HUES64 (cell line): ENCODE results near the gene STARD3NL. TPM values are rescaled to one million over a fixed set of nuclear protein-coding genes. Genes with fewer than 3 reads are reported as not detected.

Experiments used
- H3K27ac ChIP-seq: 2 replicates; pipeline ENCODE4 v1.7.0; 2013; ENCODE audit warnings: low read depth, low read length, inconsistent platforms
- H3K27me3 ChIP-seq: 2 replicates; pipeline ENCODE4 v1.6.1; 2013; ENCODE audit warnings: mild to moderate bottlenecking, low read length; ENCODE audit not compliant: insufficient read depth
- H3K36me3 ChIP-seq: 2 replicates; pipeline ENCODE4 v1.6.1; 2013; ENCODE audit warnings: mild to moderate bottlenecking, low read length; ENCODE audit not compliant: insufficient read depth
- H3K4me1 ChIP-seq: 2 replicates; pipeline ENCODE4 v1.6.1; 2013; ENCODE audit warnings: mild to moderate bottlenecking, low read length, moderate library complexity; ENCODE audit not compliant: insufficient read depth
- H3K4me3 ChIP-seq: 2 replicates; pipeline ENCODE4 v1.5.1; 2013; ENCODE audit warnings: mild to moderate bottlenecking, low read length, moderate library complexity
- H3K9ac ChIP-seq: 2 replicates; pipeline ENCODE4 v1.6.1; 2013; ENCODE audit warnings: mild to moderate bottlenecking, low read depth, low read length
- H3K9me3 ChIP-seq: 2 replicates; pipeline ENCODE4 v1.6.1; 2013; ENCODE audit warnings: low read depth, low read length; ENCODE audit not compliant: insufficient read depth
- WGBS: fragments of 150-250, 120-280 bp; methylation state at CpG from one replicate; pipeline ENCODE4 v1.1.7; 2013; ENCODE audit warnings: missing lambda C conversion rate; 5-methylcytosine and 5-hydroxymethylcytosine counted together
- polyA plus RNA-seq, 2 experiments: library from polyadenylated mRNA; stranded (reverse); fragments of 50-300 nt; gene quantifications; one replicate each; pipeline ENCODE4 v1.2.3, GENCODE V29; 2013

The STARD3NL gene
- polyA plus RNA-seq (2013, experiment 1 of 2), result 43.1 TPM
- 45.9 TPM for polyA plus RNA-seq (2013, experiment 2 of 2)

DNA sequence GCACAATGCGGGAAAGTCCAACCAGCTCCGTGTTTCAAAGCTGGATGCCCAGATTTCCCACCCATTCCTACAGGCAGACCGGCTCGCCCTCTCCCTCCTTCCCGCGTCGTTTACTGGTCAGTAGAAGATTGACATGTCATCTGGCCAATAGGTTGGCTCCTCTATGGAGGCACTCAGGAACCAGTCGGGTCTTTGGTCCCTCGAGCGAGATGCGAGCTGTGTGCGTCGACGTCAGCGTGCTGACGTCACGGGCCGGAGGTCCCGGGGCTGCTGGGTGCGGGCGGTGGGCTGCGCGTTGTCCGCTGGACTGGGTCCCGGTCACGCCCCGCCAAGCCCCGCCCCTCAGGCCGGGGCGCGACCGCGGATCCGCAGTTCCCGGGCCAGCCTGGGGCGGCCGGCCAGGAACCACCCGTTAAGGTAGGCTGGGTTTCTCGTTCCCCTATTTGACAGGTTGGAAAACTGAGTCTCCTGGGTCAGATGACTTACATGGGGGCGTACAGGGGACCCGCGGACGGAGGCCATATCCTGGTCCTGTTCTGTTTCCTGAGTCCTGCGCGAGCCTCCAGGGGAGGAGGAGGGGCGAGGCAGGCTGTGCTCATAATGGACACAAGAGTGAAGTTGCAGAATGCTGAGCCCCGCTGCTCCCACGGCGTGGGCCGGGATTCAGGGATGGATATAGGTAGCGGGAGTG, at the start of gene STARD3NL:
Gene STARD3NL (plus strand): TSS at position 242 of the 691 bp plus-strand sequence. CDS start 29,260 bp downstream, outside the sequence.
- H3K9me3 ChIP-seq, result 0 out of 2 replicates have a peak, but pooled peaks cover under 1% of the 10 kb centered on the region
- WGBS, result under 1% methylated on average over 51 of the region's 51 CpGs
- peak within 1 kb of the TSS; percentile 89 for H3K4me3 ChIP-seq
- peak within 1 kb of the TSS; percentile 74 for H3K9ac ChIP-seq
- H3K4me1 ChIP-seq, result peaks cover 11% of the 10 kb centered on the region
- H3K27me3 ChIP-seq, result no peaks in the 10 kb centered on the region
- H3K36me3 ChIP-seq, result no peaks in the 10 kb centered on the region
- H3K27ac ChIP-seq, result peak within 1 kb of the TSS; percentile 62; the same call in 1 of the 2 replicates

- H3K4me1 ChIP-seq, result peaks cover 12% of the 10 kb centered on the region; the same call in 1 of the 2 replicates
- H3K9me3 ChIP-seq, result no peaks in the 10 kb centered on the region
- no peak overlapping the region for H3K4me3 ChIP-seq
- no peak overlapping the region for H3K27ac ChIP-seq
- H3K36me3 ChIP-seq, result no peaks in the 10 kb centered on the region
- H3K27me3 ChIP-seq, result no peaks in the 10 kb centered on the region
- 93% methylated on average over 3 of the region's 3 CpGs for WGBS
- no peak overlapping the region for H3K9ac ChIP-seq
These were observed 48.9 kb upstream of the STARD3NL start for GRCh38 chr7:38129162-38129561.

DNA sequence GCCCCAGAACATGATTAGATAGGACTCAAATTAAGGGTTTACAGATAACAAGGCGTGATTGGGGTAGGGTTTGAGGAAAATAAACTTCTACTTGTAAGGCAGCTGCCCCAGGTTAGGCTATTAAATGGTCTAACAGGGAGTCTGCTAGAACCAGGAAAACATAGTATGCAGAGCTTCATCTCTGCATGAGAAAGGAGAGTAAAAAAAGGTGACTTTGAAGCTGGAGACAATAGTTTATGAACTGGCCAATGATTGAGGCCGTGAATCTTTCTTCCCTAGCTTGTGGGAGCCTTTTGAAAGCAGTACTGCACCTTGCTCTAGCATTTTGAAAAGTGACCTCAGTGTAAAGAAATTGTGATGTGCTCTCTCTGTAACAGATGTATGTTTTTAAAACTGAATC, 48.5 kb upstream of the STARD3NL start:
- Histone ChIP-seq H3K4me1 (peaks cover 12% of the 10 kb centered on the region; the same call in 1 of the 2 replicates), H3K27me3 (no peaks in the 10 kb centered on the region), H3K9me3 (no peaks in the 10 kb centered on the region), H3K36me3 (no peaks in the 10 kb centered on the region), H3K27ac (no peak overlapping the region), H3K4me3 (no peak overlapping the region), H3K9ac (no peak overlapping the region)
- 76% methylated on average over 2 of the region's 2 CpGs for WGBS

GRCh38 chr7:38138171-38138570, 39.9 kb upstream of the STARD3NL start:
- no peak overlapping the region for H3K4me3 ChIP-seq
- no peak overlapping the region for H3K9ac ChIP-seq
- H3K9me3 ChIP-seq, result no peaks in the 10 kb centered on the region
- H3K27ac ChIP-seq, result no peak overlapping the region
- H3K4me1 ChIP-seq, result no peaks in the 10 kb centered on the region
- 96% methylated on average over 2 of the region's 2 CpGs for WGBS
- no peaks in the 10 kb centered on the region for H3K27me3 ChIP-seq
- no peaks in the 10 kb centered on the region for H3K36me3 ChIP-seq

- H3K9ac ChIP-seq, result no peak overlapping the region
- H3K4me3 ChIP-seq, result no peak overlapping the region
- no peaks in the 10 kb centered on the region for H3K36me3 ChIP-seq
- 88% methylated on average over 2 of the region's 2 CpGs for WGBS
- no peak overlapping the region for H3K27ac ChIP-seq
- H3K4me1 ChIP-seq, result no peaks in the 10 kb centered on the region
- no peaks in the 10 kb centered on the region for H3K27me3 ChIP-seq
- H3K9me3 ChIP-seq, result no peaks in the 10 kb centered on the region
These were observed 36.9 kb upstream of the STARD3NL start for GRCh38 chr7:38141187-38141586.

- Histone ChIP-seq H3K36me3 (no peaks in the 10 kb centered on the region), H3K9me3 (no peaks in the 10 kb centered on the region), H3K27me3 (no peaks in the 10 kb centered on the region), H3K9ac (no peak overlapping the region), H3K4me3 (no peak overlapping the region), H3K4me1 (no peaks in the 10 kb centered on the region), H3K27ac (no peak overlapping the region)
- WGBS, result 100% methylated on average over 1 of the region's 3 CpGs
These were observed 35.3 kb upstream of the STARD3NL start for GRCh38 chr7:38142736-38143135.

DNA sequence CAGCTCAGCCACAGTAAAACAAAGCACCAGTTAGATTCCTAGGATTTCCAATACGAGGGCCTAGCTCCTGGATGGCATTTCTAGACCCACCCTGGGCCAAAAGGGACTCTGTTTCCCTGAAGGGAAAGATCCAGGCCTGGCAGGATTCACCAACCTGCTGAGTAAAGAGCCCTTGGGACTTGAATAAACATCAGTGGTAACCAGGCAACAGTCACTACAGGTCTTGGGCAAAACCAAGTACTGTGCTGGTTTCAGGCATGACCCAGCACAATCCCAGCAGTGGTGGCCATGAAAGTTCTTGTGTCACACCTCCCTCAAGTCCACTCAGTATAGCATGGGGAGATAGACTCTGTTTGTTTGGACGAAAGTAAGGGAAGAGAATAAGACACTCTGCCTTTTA, 31.0 kb upstream of the STARD3NL start:
- WGBS, result 90% methylated on average over 2 of the region's 2 CpGs
- H3K36me3 ChIP-seq, result no peaks in the 10 kb centered on the region
- no peak overlapping the region for H3K27ac ChIP-seq
- no peak overlapping the region for H3K9ac ChIP-seq
- no peaks in the 10 kb centered on the region for H3K9me3 ChIP-seq
- no peaks in the 10 kb centered on the region for H3K27me3 ChIP-seq
- no peak overlapping the region for H3K4me3 ChIP-seq
- H3K4me1 ChIP-seq, result no peaks in the 10 kb centered on the region

DNA sequence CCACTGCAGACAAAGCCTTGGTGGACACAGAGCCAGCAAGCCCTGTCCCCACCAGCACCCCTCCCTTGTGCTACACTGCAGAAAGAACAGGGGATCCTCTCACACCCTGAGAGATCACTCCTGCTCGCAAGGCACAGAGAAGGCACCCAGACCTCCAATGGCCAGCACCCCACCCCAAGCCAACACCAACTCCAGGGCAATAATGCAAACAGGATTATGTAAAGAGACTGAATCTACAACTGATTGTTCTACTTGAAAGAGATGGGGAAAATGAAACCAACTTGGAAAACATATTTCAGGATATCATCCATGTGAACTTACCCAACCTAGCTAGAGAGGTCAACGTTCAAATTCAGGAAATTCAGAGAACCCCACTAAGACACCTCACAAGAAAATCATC, 26.5 kb upstream of the STARD3NL start:
- H3K27ac ChIP-seq, result no peak overlapping the region
- no peaks in the 10 kb centered on the region for H3K36me3 ChIP-seq
- no peak overlapping the region for H3K4me3 ChIP-seq
- no peaks in the 10 kb centered on the region for H3K4me1 ChIP-seq
- WGBS, result 92% methylated on average over 2 of the region's 2 CpGs
- H3K9me3 ChIP-seq, result no peaks in the 10 kb centered on the region
- no peak overlapping the region for H3K9ac ChIP-seq
- H3K27me3 ChIP-seq, result no peaks in the 10 kb centered on the region

DNA sequence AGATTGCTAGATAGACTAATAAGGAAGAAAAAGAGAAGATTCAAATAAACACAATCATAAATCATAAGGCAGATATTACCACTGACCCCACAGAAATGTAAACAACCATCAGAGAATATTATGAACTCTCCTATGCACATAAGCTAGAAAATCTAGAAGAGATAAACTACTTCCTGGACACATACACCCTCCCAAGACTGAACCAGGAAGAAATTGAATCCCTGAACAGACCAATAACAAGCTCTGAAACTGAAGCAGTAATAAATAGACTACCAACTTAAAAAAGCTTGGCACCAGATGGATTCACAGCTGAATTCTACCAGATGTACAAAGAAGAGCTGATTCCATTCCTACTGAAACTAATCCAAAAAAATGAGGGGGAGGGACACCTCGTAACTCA, 24.5 kb upstream of the STARD3NL start:
- Histone ChIP-seq H3K9me3 (no peaks in the 10 kb centered on the region), H3K4me3 (no peak overlapping the region), H3K36me3 (no peaks in the 10 kb centered on the region), H3K9ac (no peak overlapping the region), H3K4me1 (no peaks in the 10 kb centered on the region), H3K27me3 (no peaks in the 10 kb centered on the region), H3K27ac (no peak overlapping the region)
- WGBS, result 93% methylated on average over 1 of the region's 1 CpG

GRCh38 chr7:38154278-38154677, 23.8 kb upstream of the STARD3NL start:
- Histone ChIP-seq H3K36me3 (no peaks in the 10 kb centered on the region), H3K27me3 (no peaks in the 10 kb centered on the region), H3K27ac (no peak overlapping the region), H3K4me1 (no peaks in the 10 kb centered on the region), H3K9me3 (no peaks in the 10 kb centered on the region), H3K9ac (no peak overlapping the region), H3K4me3 (no peak overlapping the region)
- WGBS, result 95% methylated on average over 2 of the region's 2 CpGs

- Histone ChIP-seq H3K4me3 (no peak overlapping the region), H3K27me3 (no peaks in the 10 kb centered on the region), H3K27ac (no peak overlapping the region), H3K9ac (no peak overlapping the region), H3K36me3 (no peaks in the 10 kb centered on the region), H3K9me3 (peaks cover 15% of the 10 kb centered on the region; the same call in 1 of the 2 replicates), H3K4me1 (no peaks in the 10 kb centered on the region)
- WGBS, result 94% methylated on average over 5 of the region's 5 CpGs
These were observed 18.0 kb upstream of the STARD3NL start for GRCh38 chr7:38160003-38160571.
